ENCODE data around the gene PRELP. TPM values are rescaled to one million over a fixed set of nuclear protein-coding genes. Genes with fewer than 3 reads are reported as not detected.

Gene PRELP
- total and polyA plus RNA-seq, 10 of the 15 experiments (the other 5 are each of a cell fraction or from before 2014, with no cell fraction given), result 0.03 to 0.05 TPM; not detected in 8

- TF ChIP-seq TCF12 (IDR thresholded peaks at IDR 0.05; ENCODE audit: low read depth, low read length), result no peak
- no peak for TF ChIP-seq DPF2 (IDR thresholded peaks at IDR 0.05)
- TF ChIP-seq ZNF24 (IDR thresholded peaks at IDR 0.05), result no peak
- no peak for TF ChIP-seq SIX5 (IDR thresholded peaks at IDR 0.05; ENCODE audit: low read depth, low read length, severe bottlenecking)
- TF ChIP-seq POLR2AphosphoS2 (IDR thresholded peaks at IDR 0.05; ENCODE audit: low read depth, low read length), result no peak
Measured at GRCh38 chr1:203486618-203487370, 11.2 kb downstream of the PRELP start (continued).

GRCh38 chr1:203488539-203488938, 12.9 kb downstream of the PRELP start:
- no peaks in the 10 kb centered on the region for H3K79me2 ChIP-seq (ENCODE audit: control insufficient read depth, insufficient read depth, low read length)
- no peaks in the 10 kb centered on the region for H4K20me1 ChIP-seq (ENCODE audit: control insufficient read depth, insufficient read depth)
- H3K4me1 ChIP-seq (ENCODE audit: control insufficient read depth, insufficient read depth, low read length), result 0 out of 2 replicates have a peak, but pooled peaks cover 3% of the 10 kb centered on the region
- WGBS (ENCODE audit: insufficient coverage, insufficient replicate concordance, low lambda C conversion rate, missing lambda C conversion rate), result 42% methylated on average over 7 of the region's 7 CpGs
- H2AFZ ChIP-seq (ENCODE audit: control insufficient read depth, low read depth, low read length), result no peak overlapping the region
- no peak overlapping the region for H3K4me3 ChIP-seq
- in situ Hi-C loops (cut with MboI), result loop anchor here (5.0 kb wide), 2 partner anchors 146 to 216 kb away; no protein-coding TSS in a partner anchor
- ChIA-PET RAD21 (ENCODE audit: unreplicated experiment) (interaction anchor here (0.7 to 7.4 kb wide), 23 partner anchors 10 to 223 kb away, joined by 3 to 141 read pairs (median 6); no protein-coding TSS in a partner anchor), POLR2A (interaction anchor here (0.6 to 0.8 kb wide), 2 partner anchors 20 to 45 kb away, joined by 3 read pairs; no protein-coding TSS in a partner anchor), SMC1A (ENCODE audit: uncharacterized antibody, unreplicated experiment) (interaction anchor here (0.9 to 7.2 kb wide), 17 partner anchors 9 to 271 kb away, joined by 3 to 152 read pairs (median 6); partner anchors contain the start of gene FMOD), CTCF (interaction anchor here (0.6 to 11.6 kb wide), 41 partner anchors 9 to 404 kb away, joined by 3 to 323 read pairs (median 5); partner anchors contain the start of gene PRELP)
- no peak overlapping the region for H3K9ac ChIP-seq (ENCODE audit: control insufficient read depth, insufficient read depth, low read length)
- ATAC-seq, result no peak
- H3K36me3 ChIP-seq (ENCODE audit: control insufficient read depth in 2 of 2, insufficient read depth in 2 of 2, low read length in 1 of 2), result no peaks in the 10 kb centered on the region
- no peak for FAIRE-seq
- intact Hi-C loops (cut with micrococcal nuclease; ENCODE audit: unreplicated experiment), result loop anchor here (5.0 kb wide), 1 partner anchor 46 kb away; no protein-coding TSS in a partner anchor
- H3K27ac ChIP-seq (ENCODE audit: control insufficient read depth, insufficient read depth), result no peak overlapping the region
- no TSS peak for BruUV-seq (replicated peaks)
- H3K27me3 ChIP-seq (replicated peaks in 1 of 2; ENCODE audit: control insufficient read depth in 2 of 2, insufficient read depth in 2 of 2, low read length in 1 of 2), result peaks cover 0 to 10% of the 10 kb centered on the region in 2 experiments; a peak in 2 of 4 replicates
- no peak for DNase-seq (ENCODE audit: low read depth, low spot score)
- H3K9me3 ChIP-seq (replicated peaks; ENCODE audit: control insufficient read depth, insufficient read depth, low read length), result no peaks in the 10 kb centered on the region
- H3K4me2 ChIP-seq (ENCODE audit: control insufficient read depth, insufficient read depth), result no peak overlapping the region
- TF ChIP-seq NBN (IDR thresholded peaks at IDR 0.05) (no peak), EED (IDR thresholded peaks at IDR 0.05; ENCODE audit: low read depth) (no peak), CUX1 (IDR thresholded peaks at IDR 0.05; ENCODE audit: insufficient replicate concordance, low read depth, low read length) (no peak), BCLAF1 (IDR thresholded peaks at IDR 0.05) (no peak), POLR2AphosphoS5 (IDR thresholded peaks at IDR 0.05; ENCODE audit: low read length) (no peak), NRF1 (conservative IDR thresholded peaks at IDR 0.05; ENCODE audit: low read depth, low read length) (no peak), EZH2 (IDR thresholded peaks at IDR 0.05; ENCODE audit: borderline replicate concordance, control insufficient read depth, low read depth, low read length) (no peak)

Measured in GM12878 (cell line).